Keratinocyte (primary cell): ENCODE data around the gene TRABD2B.

Source experiments
- EZH2 ChIP-seq: IDR thresholded peaks from one replicate; pipeline ENCODE4 v1.6.1; 2012; ENCODE audit warnings: inconsistent platforms, mild to moderate bottlenecking, low read length, moderate library complexity
- TF ChIP-seq, protein P1 (sequence below), 3 experiments: IDR thresholded peaks in 1 of 3; conservative IDR thresholded peaks in 1 of 3; optimal IDR thresholded peaks in 1 of 3; 2 replicates in 2 of 3; 3 replicates in 1 of 3; pipeline versions ENCODE3 to v1.5.1; 2011; ENCODE audit warnings: low read length in 3 of 3, mild to moderate bottlenecking in 3 of 3, moderate library complexity in 2 of 3, control low read depth in 1 of 3, inconsistent platforms in 1 of 3; ENCODE audit not compliant: insufficient read depth in 2 of 3; ENCODE audit errors: extremely low read depth in 1 of 3

DNA sequence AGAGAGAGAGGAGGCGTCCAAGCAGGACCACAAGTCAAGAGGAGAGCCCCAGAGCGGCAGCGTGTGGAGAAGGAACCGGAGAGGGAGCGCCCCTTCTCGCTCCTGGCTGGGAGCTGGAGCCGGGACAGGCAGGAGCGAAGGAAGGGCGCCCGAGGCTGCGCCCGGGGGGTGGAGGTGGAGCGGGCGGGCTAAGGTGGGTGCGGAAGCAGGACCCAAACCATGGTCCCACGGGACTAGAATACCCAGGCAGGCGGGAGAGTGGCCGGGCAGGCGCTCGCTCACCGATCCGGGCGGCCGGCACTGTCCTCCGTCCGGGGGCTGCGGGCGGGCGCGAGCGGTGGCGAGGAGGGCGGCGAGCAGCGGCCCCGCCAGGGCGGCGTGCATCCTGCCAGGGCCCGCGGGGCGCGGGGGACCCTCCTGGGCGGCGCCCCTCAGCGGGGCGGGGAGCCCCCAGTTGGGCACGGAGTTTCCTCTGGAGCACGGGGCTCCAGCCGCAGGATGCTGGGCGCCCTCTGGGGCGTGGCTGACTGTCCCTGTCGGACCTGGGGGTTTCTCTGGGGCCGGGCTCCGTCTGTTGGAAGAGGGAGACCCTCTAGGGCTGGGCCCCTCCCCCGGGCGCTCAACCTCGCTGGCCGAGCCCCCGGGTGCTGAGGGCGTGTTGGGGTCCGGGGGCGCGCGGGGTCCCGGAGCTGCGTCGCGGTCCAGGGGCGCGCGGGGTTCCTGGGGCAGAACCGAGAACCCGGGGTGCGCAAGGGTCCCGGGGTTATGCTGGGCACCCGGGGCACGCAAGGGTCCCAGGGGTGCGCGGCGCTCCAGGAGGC lies 569 bp downstream of the TRABD2B start:
- TF ChIP-seq, protein P1, sequence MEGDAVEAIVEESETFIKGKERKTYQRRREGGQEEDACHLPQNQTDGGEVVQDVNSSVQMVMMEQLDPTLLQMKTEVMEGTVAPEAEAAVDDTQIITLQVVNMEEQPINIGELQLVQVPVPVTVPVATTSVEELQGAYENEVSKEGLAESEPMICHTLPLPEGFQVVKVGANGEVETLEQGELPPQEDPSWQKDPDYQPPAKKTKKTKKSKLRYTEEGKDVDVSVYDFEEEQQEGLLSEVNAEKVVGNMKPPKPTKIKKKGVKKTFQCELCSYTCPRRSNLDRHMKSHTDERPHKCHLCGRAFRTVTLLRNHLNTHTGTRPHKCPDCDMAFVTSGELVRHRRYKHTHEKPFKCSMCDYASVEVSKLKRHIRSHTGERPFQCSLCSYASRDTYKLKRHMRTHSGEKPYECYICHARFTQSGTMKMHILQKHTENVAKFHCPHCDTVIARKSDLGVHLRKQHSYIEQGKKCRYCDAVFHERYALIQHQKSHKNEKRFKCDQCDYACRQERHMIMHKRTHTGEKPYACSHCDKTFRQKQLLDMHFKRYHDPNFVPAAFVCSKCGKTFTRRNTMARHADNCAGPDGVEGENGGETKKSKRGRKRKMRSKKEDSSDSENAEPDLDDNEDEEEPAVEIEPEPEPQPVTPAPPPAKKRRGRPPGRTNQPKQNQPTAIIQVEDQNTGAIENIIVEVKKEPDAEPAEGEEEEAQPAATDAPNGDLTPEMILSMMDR (optimal IDR thresholded peaks at IDR 0.05 in 1 of 3, IDR thresholded peaks at IDR 0.05 in 1 of 3, conservative IDR thresholded peaks at IDR 0.05 in 1 of 3; ENCODE audit: extremely low read depth in 1 of 3, insufficient read depth in 2 of 3, low read length in 3 of 3) = no peak
- no peak for TF ChIP-seq EZH2
